Activated CD8-positive, alpha-beta memory T cell treated with anti-CD3 and anti-CD28 coated beads for 24 hours (primary cell): ENCODE results near the gene UFM1.
"Not testable (repeated sequence)": the region's sequence is repeated elsewhere in the genome, so short reads cannot be mapped to it uniquely, and the experiment has no call there.

Source experiments
- DNase-seq: peaks from one replicate; pipeline ENCODE4 v3.0.0-alpha.2; 2020

Gene UFM1

DNA sequence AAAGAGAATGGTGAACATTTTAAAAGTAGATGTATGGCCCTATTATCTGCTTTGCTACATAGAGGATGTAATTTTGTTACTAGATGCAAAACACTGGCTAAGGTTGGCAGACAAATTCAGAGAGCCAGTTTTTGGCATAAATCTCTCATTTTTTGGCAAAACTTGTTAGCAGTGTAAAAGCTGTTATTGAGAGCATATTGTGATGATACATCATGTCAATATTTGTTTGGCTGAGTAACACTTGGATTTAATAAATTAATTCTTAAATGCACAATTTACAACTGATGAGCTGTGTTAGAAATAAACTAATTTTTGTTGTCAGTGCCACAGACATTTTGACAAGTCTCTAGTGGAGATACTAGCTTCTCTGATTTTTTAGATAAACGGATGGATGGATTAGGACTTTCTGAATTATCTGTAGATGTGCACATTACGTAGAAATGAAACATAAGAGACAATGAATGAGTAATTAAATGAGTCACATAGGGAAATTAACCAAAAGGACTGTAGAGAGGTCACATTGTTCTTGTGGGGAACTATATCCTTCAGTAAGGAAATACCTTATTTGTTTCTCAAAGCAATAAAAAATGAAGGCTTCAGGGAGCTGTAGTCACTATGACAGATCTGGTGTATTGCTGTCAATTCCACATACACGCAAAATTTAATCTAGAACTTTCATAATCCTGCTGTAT is 17.4 kb downstream of the UFM1 start:
- no peak for DNase-seq

DNA sequence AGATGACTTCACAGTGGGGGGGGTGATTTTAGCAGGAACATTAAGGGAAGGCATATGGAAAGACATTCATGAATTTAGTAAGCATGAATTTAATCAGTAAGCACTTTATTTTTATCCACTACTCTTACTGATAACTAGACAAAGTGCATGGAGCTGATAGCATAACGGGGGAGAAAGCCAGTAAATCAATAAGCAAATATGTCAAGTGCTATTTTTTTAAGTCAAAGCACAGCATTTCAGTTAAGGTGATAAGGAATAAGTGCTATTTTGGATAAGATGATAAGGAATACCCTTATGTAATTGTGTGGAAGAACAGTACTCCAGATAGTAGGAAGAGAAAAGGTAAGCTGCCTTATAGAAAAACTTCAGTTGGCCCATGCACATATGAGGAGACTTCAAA is 19.4 kb downstream of the UFM1 start:
- DNase-seq: no peak

DNA sequence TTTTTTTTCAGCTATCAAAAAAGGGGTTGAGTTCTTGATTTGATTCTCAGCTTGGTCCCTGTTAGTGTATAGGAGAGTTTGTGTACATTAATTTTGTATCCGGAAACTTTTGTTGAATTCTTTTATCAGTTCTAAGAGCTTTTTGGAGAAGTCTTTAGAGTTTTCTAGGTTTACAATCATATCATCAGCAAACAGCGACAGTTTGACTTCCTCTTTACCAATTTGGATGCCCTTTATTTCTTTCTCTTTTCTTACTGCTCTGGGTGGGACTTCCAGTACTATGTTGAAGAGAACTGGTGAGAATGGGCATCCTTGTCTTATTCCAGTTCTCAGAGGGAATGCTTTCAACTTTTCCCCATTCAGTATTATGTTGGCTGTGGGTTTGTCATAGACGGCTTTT is 20.4 kb downstream of the UFM1 start:
- not testable (repeated sequence) for DNase-seq

DNA sequence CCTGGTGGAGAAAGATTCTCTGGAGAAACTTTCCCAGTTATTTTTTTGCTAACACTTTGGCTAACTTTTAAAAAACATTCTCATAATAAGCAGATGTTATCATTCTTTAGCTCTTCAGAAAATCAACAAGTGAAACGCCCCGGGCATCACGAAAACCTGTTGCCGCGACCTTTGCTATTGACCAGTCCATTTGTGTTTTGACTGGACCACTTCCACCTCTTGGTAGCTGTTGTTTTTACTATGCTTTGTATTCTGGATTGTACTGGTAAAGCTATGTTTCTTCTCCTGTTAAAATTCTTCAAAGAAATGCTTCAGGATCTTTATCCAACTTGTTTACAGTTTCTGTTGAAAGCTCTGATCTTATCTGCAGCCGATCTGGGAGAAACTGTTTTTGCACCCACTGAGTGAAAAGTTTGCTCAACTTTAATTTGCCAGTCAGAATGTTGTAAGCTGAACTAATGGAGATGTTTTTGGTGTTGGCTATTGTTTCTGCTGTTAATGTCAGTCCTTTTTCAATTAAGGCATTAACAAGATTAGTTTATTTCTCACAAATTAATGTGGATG is 23.3 kb downstream of the UFM1 start:
- no peak for DNase-seq

DNA sequence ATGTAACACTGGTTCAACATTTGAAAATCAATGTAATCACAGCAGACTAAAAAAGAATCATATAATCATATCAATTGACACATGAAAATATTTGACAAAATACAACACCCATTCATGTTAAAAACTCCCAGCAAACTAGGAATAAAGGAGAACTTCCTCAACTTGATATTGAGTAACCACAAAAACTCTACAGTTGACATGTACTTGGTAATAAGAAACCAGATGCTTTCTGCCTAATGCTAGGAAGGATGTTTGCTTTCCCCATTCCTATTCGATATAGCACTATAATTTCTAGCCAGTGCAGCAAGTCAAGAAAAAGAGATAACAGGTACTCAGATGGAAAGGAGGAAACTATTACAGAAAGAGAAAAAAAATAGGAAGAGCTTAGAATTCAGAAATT is 26.9 kb downstream of the UFM1 start:
- no peak for DNase-seq

DNA sequence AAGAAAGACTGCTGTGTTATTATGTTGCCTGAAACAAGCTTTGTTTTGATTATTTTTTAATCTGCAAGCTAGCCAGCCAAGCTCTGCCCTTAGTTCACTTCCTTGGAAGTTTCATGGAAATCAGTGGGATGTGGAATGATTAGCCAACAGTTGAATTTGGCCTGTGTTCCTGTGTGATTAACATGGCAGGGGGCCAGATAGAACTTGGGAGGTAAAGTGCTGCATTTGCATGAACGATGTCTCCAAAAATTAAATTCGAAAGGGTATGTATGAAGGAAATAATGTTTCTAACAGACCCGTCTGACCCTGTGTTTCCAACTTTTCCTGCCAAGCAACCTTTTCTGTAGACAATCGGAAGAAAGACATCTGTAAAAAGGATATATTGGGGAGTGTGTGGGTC is 32.2 kb downstream of the UFM1 start:
- no peak for DNase-seq

DNA sequence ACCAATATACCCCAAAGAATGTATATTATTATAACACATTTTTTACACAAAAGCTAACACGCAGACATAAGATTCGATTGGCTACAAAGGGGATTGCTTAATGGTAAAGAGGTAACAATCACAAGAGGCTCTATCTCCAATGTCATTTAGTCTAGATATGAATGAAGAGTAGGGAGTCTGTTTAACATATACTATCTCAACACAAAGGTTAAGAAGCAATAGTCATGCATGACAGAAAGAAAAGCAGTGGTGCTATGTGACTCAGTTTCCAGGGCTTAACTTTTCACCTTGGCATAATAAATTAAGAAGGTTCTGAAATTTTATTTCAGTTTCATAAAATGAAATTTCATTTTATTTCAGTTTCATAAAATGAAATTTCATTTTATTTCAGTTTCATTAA is 33.3 kb downstream of the UFM1 start:
- no peak for DNase-seq

DNA sequence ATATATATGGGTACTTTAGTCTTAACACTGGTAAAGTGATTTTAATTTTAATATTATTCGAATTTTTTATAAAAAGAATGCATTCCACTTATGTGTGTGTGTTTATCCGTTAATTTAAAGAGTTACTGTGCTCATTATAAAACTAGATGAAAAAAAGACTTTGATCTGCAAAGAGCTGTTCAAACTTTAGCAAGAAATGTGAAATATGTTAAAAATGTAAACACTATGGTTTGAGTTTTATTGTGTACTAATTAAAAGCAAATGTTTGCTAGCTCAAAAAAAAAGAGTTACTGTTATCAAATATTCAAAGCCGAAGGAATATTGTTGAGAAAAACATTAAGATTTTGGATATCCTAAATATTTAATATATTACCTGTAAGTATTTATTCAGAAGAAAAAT is 34.5 kb downstream of the UFM1 start:
- no peak for DNase-seq

DNA sequence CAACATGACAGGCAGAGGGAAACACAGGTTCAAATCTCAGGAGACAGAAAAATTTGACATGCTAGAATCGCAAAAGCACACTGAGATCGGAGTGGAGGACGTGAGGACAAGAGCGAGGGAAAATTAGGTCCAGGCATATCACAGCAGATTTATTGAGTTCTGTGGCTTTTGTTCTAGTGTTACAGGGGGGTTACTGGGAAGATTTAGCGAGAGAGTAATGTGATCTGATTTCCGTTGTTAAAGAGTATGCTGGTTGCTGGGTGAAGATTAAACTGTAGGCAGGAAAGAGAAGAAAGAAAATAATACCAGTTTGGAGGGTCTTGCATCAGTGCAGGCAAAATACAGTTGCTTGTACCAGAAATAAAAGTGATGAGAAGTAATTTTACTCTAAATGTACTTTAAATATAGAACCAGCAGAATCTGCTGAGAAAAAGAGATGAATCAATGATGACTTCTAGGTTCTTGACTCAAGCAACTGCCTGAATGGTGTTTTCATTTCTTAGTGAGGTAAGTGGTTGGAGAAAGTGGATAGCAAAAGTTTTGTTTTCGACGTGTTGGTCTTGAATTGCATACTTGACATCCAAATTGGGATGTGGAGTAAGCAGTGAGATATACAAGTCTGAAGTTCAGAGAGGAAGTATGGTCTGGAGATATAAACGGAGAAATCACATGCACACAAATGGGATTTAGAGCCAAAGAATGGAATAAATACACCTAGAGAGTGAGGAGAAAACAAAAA is 35.7 kb downstream of the UFM1 start:
- DNase-seq: no peak

DNA sequence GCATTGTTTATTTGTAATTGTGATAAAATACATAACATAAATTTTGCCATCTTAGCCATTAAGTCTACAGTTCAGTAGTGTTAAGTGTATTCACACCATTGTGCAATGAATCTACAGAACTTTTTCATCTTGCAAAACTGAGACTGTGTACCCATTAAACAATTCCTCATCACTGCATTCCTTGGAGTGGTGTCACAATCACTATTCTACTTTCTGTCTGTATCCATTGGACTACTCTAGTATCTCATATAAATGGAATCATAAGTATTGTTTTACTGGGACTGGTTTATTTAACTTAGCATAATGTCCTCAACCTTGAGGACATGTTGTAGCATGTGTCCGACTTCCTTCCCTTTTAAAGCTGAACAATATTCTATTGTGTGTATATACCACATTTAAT is 36.8 kb downstream of the UFM1 start:
- no peak for DNase-seq

DNA sequence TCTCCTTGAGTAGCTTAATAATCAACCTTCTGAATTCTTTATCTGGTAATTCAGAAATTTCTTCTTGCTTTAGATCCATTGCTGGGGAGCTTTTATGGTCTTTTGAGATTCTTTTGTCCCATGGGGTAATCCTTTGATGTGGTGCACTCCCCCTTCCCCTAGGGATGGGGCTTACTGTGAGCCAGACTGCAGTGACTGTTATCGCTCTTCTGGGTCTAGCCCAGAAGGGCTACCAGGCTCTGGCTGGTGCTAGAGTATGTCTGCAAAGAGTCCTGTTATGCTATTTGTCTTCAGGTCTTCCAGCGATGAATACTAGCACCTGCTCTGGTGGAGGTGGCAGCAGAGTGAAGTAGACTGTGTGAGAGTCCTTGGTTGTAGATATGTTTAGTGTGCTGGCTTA is 41.7 kb downstream of the UFM1 start:
- no peak for DNase-seq

DNA sequence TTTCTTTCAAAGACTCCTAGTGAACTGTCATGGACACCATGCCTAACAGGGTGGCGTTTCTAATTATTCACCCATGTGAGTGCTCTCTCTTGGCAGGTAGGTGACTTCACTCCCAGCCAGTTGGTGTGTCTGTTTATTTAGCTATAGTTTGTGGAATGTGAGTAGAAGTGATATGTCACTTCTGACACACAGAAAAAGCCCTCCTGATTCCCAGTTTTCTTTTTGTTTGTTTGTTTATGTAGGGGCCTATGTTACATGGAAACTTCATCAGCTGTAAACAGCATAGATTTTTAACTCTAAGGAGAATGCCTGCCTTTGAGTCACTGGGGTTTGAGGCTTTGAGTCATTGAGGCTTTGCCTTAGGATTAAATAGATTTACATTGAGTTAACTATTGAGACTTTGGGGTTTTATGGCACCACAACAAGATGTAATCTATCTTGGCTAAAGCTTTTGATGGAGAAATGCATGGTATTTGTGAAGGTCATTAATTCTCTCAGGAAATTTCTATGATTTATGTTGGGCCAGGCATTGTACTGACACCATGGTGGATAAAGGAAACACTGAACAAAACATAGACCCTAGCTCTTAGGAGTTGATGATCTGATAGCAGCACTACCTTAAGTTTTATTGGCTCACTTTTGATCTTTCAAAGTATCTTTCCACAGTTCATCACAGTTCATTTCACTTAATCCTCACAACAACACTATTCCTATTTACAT is 45.3 kb downstream of the UFM1 start:
- DNase-seq: no peak

DNA sequence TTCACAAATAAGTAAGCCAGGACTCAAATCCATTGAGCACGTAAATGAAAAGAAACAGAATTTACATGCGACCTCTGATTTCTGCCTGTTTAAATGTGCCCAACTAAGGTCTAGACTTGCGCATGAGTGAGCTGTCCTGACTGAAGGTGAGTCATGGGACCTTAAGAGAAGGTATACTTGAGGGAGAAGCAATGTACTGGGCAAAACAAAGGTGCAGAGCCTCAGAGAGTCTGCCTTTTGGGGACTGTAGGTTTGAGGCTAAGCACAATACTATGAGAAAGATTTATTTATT is 45.8 kb downstream of the UFM1 start:
- DNase-seq: no peak

DNA sequence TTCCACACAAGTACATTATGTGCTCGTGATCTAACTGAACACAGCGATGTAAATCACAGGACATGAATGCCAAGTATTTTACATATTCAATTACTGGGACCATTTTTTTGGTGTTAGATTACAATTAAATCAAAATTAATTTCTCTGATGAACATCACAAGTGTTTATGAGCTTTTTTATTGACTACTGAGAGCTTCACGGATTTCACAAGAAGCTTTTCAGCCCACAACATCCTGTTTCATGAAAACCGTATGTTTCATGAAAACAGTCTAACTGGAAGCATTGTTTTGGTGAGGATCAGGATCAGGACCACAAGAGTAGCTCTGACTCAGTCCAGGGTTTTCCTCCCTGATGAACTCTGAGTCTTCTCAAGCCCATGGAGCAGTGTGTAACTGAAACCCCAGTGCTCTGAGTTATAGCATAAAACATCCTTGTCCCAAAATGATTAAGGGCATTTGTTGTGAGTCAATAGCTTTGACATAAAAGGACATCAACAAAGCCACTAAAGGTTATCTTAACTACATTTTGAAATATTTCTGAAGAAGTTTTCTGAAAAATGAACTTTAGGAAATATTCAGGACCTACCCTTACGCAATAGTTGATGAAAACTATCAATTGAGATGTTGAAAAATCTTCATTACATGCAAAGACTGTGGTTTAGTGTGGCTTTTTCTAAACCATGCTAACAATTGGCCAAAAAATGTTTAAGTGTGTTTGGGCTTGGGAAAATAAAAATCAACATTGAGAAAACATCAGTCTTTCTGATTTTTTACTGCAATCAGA is 49.3 kb downstream of the UFM1 start:
- no peak for DNase-seq

DNA sequence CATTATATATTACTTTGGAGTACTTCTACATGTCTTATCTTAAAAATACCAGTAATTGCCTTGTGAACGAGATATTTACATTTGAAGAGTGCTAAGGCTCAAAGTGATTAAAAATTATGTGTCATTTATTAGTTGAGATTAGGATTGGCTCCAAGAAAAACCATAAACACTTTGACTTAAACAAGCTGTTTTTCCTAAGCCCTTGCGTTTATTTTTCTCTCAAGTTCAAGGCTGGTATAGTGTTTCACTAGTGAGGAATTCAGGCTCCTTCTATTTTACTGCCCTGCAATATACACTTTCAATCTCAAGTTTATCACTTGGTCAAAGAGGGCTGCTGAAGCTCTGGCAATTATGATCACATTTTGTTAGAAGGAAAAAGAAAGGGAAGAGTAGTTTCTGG is 49.9 kb downstream of the UFM1 start:
- DNase-seq: no peak

DNA sequence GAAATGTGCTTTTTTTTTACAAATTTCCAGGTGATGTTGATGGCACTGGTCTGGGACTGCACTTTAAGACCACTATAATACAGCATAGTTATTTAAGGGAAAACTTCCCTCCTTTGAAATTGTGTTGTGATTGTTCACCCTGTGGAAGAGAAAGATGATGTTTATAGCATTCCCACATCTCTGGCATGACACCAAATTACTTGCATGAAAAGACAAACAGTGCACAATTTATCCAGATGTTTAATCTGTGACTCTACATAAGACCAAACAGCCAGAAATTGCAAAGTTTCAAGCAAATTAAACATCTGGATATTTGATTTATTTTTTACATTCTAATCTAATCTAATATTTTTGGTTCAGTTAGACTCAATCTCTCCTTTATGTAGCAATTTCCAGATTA is 51.6 kb downstream of the UFM1 start:
- no peak for DNase-seq

DNA sequence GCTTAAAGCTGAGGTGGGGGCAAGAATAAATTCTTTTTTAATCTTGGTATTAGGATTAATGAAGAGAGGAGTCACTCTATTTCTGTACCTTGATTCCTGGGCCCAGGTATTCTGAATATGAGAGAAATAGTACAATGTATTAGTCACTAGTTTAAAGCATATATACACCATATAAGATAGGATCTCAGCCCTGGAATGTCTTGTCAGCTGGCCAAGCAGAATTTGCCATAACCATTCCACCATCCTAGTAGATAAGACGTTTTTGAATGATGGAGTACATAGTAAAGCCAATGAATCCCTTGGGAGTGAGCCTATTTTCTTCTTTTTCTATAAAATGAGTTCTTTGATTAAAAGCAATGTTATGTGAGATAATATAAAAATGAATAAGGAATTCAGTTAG is 55.6 kb downstream of the UFM1 start:
- no peak for DNase-seq

DNA sequence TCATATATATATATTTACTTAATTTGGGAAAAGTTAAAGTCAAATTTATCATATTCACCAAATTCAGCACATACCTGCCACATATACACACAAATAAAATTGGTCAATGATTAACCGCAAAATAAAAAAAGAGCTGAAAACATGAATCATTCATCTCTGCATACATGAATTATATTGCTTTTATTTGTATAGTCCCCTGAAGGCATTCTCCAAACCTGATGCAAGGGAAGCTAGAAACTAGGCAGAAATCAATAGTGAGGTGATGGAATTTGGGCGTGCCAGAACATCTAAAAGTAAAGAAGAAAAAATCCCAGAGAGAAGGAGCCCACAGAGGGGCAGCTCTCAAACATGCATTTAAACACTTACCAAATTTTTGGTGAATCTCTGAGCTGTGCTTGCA is 60.1 kb downstream of the UFM1 start:
- DNase-seq: no peak

DNA sequence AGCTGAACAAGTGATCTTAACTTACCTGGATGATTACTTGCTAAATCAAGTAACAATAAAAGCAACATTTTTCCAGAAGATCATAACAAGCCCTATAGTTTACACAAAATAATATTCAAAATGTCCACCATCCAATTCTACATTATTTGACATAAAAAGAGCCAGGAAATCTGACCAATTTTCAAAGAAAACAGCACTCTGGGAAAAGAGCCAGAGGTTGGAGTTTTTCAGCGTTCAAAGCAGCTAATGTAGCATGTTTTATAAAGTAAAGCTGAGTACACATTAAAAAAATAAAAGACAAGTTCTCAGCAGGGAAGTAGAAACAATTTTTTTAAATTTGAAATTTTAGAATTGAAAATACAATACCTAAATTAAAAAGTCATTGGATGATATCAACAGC is 62.6 kb downstream of the UFM1 start:
- DNase-seq: no peak
